ENCODE measurements around the gene ADNP2. TPM values are rescaled to one million over a fixed set of nuclear protein-coding genes. Genes with fewer than 3 reads are reported as not detected.

ADNP2 gene
- total RNA-seq, 1 experiment from 2014 or later = 40.5 TPM

DNA sequence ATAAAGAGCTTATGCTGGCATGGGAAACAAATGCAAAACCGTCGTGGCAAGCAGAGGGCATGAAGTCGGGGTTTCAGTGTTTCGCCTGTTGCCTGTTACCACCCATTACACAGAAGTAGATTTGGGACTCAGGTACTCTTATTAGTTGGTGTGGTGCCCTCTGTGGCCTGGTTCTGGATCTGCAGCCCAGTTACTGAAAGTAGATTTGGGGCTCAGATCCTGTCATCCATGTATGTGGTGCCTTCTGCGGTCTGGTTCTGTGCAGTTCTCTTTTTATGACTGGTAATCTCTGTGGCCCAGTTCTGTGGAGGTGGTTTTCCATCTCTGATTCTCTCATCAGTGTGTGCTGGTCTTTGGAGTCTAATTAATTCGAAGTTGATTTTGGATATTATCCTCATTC is 45.2 kb downstream of the ADNP2 start:
- no peak overlapping the region for H3K4me3 ChIP-seq (ENCODE audit: low read depth in 2 of 2, low read length in 2 of 2)
- ChIA-PET POLR2A (no interaction called here), CTCF (no interaction called here)
- no peak overlapping the region for H3K27ac ChIP-seq (ENCODE audit: low read length)
- in situ Hi-C loops (cut with HindIII; ENCODE audit: low pct_unique_long_range_greater_than_20kb, low sequenced_read_pairs) = no loop called here
- intact Hi-C loops (cut with micrococcal nuclease; ENCODE audit: unreplicated experiment) = loop anchor here (10.0 kb wide), 1 partner anchor 119 kb away; the partner anchor contains the start of gene RBFA
- no peaks in the 10 kb centered on the region for H3K9me3 ChIP-seq (ENCODE audit: control insufficient read depth, insufficient read depth, low read depth, low read length)
- no TSS peak for BruUV-seq (replicated peaks)
- TF ChIP-seq SIN3A (IDR thresholded peaks at IDR 0.05; ENCODE audit: borderline replicate concordance, insufficient read depth, low read depth, low read length) (no peak), POLR2AphosphoS5 (IDR thresholded peaks at IDR 0.05; ENCODE audit: low read depth, low read length) (no peak), TCF7L2 (IDR thresholded peaks at IDR 0.05; ENCODE audit: low read depth, low read length) (no peak)
- TF ChIP-seq, protein P1, sequence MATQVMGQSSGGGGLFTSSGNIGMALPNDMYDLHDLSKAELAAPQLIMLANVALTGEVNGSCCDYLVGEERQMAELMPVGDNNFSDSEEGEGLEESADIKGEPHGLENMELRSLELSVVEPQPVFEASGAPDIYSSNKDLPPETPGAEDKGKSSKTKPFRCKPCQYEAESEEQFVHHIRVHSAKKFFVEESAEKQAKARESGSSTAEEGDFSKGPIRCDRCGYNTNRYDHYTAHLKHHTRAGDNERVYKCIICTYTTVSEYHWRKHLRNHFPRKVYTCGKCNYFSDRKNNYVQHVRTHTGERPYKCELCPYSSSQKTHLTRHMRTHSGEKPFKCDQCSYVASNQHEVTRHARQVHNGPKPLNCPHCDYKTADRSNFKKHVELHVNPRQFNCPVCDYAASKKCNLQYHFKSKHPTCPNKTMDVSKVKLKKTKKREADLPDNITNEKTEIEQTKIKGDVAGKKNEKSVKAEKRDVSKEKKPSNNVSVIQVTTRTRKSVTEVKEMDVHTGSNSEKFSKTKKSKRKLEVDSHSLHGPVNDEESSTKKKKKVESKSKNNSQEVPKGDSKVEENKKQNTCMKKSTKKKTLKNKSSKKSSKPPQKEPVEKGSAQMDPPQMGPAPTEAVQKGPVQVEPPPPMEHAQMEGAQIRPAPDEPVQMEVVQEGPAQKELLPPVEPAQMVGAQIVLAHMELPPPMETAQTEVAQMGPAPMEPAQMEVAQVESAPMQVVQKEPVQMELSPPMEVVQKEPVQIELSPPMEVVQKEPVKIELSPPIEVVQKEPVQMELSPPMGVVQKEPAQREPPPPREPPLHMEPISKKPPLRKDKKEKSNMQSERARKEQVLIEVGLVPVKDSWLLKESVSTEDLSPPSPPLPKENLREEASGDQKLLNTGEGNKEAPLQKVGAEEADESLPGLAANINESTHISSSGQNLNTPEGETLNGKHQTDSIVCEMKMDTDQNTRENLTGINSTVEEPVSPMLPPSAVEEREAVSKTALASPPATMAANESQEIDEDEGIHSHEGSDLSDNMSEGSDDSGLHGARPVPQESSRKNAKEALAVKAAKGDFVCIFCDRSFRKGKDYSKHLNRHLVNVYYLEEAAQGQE (IDR thresholded peaks at IDR 0.05; ENCODE audit: insufficient read depth in 1 of 2, low read depth in 2 of 2, low read length in 1 of 2) = no peak
- TF ChIP-seq, protein P2, sequence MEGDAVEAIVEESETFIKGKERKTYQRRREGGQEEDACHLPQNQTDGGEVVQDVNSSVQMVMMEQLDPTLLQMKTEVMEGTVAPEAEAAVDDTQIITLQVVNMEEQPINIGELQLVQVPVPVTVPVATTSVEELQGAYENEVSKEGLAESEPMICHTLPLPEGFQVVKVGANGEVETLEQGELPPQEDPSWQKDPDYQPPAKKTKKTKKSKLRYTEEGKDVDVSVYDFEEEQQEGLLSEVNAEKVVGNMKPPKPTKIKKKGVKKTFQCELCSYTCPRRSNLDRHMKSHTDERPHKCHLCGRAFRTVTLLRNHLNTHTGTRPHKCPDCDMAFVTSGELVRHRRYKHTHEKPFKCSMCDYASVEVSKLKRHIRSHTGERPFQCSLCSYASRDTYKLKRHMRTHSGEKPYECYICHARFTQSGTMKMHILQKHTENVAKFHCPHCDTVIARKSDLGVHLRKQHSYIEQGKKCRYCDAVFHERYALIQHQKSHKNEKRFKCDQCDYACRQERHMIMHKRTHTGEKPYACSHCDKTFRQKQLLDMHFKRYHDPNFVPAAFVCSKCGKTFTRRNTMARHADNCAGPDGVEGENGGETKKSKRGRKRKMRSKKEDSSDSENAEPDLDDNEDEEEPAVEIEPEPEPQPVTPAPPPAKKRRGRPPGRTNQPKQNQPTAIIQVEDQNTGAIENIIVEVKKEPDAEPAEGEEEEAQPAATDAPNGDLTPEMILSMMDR (IDR thresholded peaks at IDR 0.05) = no peak
- ATAC-seq (peak; percentile 49; the same call in 1 of the 2 replicates), DNase-seq (ENCODE audit: low read depth, low spot score) (no peak)
- no peaks in the 10 kb centered on the region for H3K27me3 ChIP-seq (ENCODE audit: control insufficient read depth, insufficient read depth, low read length)
- H3K36me3 ChIP-seq (ENCODE audit: control insufficient read depth, insufficient read depth, low read length) = no peaks in the 10 kb centered on the region
- H3K4me1 ChIP-seq (ENCODE audit: control insufficient read depth, insufficient read depth, low read length) = peaks cover 4% of the 10 kb centered on the region

GRCh38 chr18:80157708-80158343 is 48.8 kb downstream of the ADNP2 start:
- intact Hi-C loops (cut with micrococcal nuclease; ENCODE audit: unreplicated experiment) = loop anchor here (10.0 kb wide), 1 partner anchor 123 kb away; the partner anchor contains the start of gene RBFA
- no peak overlapping the region for H3K27ac ChIP-seq (ENCODE audit: low read length)
- TF ChIP-seq, protein P1 (IDR thresholded peaks at IDR 0.05; ENCODE audit: insufficient read depth in 1 of 2, low read depth in 2 of 2, low read length in 1 of 2) = no peak
- no peak for TF ChIP-seq POLR2AphosphoS5 (IDR thresholded peaks at IDR 0.05; ENCODE audit: low read depth, low read length)
- TF ChIP-seq SIN3A (IDR thresholded peaks at IDR 0.05; ENCODE audit: borderline replicate concordance, insufficient read depth, low read depth, low read length) = no peak
- TF ChIP-seq, protein P2 (IDR thresholded peaks at IDR 0.05) = no peak
- no peak for TF ChIP-seq TCF7L2 (IDR thresholded peaks at IDR 0.05; ENCODE audit: low read depth, low read length)
- no peaks in the 10 kb centered on the region for H3K27me3 ChIP-seq (ENCODE audit: control insufficient read depth, insufficient read depth, low read length)
- H3K4me3 ChIP-seq (ENCODE audit: low read depth in 2 of 2, low read length in 2 of 2) = no peak overlapping the region
- peak; percentile 72 for DNase-seq (ENCODE audit: low read depth, low spot score)
- CTCF ChIA-PET = interaction anchor here (0.5 to 1.9 kb wide), 4 partner anchors 10 to 99 kb away, joined by 3 to 8 read pairs (median 6); no protein-coding TSS in a partner anchor
- in situ Hi-C loops (cut with HindIII; ENCODE audit: low pct_unique_long_range_greater_than_20kb, low sequenced_read_pairs) = no loop called here
- no TSS peak for BruUV-seq (replicated peaks)
- peak; percentile 81 for ATAC-seq
- H3K36me3 ChIP-seq (ENCODE audit: control insufficient read depth, insufficient read depth, low read length) = no peaks in the 10 kb centered on the region
- no peaks in the 10 kb centered on the region; the same call in 1 of the 2 replicates for H3K4me1 ChIP-seq (ENCODE audit: control insufficient read depth, insufficient read depth, low read length)
- POLR2A ChIA-PET = no interaction called here
- H3K9me3 ChIP-seq (ENCODE audit: control insufficient read depth, insufficient read depth, low read depth, low read length) = no peaks in the 10 kb centered on the region
